ENCODE data around the gene BTBD19.
A peak's percentile ranks its signal among the peaks of the same experiment; 100 is the strongest.
"Not testable (repeated sequence)": the region's sequence is repeated elsewhere in the genome, so short reads cannot be mapped to it uniquely, and the experiment has no call there.

BTBD19 gene

GRCh38 chr1:44810101-44810761, 1.9 kb downstream of the BTBD19 start:
- DNase-seq, result no peak

DNA sequence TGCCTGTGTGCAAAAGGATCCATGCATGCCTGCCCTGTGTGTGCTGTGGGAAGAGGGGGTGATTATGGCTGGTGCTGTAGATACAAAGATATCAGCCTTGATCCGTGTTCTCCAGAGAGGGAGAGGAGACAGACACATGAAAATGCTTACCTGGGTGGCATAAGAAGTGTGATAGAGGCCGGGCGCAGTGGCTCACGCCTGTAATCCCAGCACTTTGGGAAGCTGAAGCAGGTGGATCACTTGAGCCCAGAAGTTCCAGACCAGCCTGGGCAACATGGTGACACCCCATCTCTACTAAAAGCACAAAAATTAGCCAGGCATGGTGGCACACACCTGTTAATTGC, 2.4 kb downstream of the BTBD19 start:
- not testable (repeated sequence) for DNase-seq

GRCh38 chr1:44811234-44811633, 2.9 kb downstream of the BTBD19 start:
- no peak for DNase-seq

GRCh38 chr1:44812822-44813543, 4.7 kb downstream of the BTBD19 start:
- no peak for DNase-seq

DNA sequence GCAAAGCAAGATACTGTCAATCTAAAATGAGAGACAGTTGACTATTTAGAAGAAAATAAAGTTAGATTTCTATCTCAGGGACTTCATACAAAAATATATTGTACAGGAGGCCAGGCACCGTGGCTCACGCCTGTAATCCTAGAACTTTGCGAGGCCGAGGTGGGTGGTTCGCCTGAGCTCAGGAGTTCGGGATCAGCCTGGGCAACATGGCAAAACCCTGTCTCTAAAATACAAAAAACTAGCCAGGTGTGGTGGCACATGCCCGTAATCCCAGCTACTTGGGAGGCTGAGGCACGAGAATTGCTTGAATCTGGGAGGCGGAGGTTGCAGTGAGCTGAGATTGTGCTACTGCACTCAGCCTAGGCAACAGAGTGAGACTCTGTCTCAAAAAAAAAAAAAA, 7.6 kb downstream of the BTBD19 start:
- DNase-seq, result not testable (repeated sequence)

DNA sequence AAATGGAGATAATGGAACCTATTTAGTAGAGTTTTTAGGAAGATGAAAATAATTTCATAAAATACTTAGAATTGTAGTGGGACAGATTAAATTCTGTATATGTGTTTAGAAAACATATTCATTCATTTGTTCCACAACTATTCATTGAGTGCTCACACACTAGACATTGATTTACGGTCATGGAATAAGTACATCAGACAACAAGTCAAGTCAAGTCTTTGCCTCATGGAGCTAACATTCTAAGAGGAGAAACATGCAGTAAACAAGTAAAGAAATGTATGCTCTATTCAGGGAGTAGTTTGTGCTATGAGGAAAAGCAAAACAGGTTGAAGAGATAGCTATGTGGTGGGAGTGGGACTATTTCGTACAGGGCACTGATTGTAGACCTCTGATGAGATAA, 9.0 kb downstream of the BTBD19 start:
- no peak for DNase-seq

DNA sequence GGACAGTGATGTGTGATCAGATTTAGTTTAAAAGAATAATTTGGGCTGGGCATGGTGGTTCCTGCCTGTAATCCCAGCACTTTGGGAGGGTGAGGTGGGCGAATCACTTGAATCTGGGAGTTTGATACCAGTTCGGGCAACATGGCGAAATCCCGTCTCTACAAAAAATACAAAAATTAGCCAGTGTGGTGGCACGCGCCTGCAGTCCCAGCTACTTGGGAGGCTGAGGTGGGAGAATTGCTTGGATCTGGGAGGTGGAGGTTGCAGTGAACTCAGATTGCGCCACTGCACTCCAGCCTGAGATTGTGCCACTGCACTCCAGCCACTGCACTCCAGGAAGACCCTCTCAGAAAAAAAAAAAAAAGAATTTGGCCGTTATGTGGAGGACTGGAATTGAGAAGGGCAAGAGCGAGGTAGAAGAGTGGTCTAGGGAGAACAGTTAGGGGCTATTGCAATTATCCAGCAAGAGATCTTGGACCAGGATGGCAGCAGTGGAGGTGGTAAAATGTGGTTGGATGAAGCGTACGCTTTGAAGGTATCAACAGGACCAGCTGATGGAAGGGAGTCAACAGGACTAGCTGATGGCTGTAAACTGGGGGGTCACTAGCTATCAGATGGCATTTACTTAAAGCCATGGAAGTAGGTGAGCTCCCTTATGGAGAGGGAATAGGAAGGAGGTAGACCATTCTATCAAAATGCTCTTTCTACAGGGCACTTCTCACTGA, 9.6 kb downstream of the BTBD19 start:
- no peak for DNase-seq

DNA sequence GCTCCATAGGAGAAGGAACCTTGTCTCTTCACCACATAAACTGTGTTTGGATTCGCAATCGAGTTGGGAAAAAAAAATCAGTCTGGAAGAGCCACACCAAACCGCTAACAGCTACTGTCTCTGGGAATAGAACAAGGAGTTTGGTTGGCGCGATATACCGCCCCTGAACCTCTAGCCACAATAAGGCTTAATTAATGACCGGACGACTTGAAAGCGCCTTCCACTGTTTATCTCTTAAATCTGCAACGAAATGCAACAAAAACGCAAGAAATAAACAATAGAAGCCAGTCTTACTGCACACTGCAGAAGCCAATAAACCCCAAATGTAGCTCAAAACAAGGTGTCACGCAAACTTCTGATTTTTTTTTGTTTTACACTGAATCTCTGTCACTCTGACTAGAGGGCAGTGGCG, 10.9 kb downstream of the BTBD19 start:
- no peak for DNase-seq

GRCh38 chr1:44819608-44820327, 11.4 kb downstream of the BTBD19 start:
- peak; percentile 98 for DNase-seq

GRCh38 chr1:44820328-44821239, 12.3 kb downstream of the BTBD19 start:
- no peak for DNase-seq

GRCh38 chr1:44821240-44821715, 13.0 kb downstream of the BTBD19 start:
- no peak for DNase-seq

DNA sequence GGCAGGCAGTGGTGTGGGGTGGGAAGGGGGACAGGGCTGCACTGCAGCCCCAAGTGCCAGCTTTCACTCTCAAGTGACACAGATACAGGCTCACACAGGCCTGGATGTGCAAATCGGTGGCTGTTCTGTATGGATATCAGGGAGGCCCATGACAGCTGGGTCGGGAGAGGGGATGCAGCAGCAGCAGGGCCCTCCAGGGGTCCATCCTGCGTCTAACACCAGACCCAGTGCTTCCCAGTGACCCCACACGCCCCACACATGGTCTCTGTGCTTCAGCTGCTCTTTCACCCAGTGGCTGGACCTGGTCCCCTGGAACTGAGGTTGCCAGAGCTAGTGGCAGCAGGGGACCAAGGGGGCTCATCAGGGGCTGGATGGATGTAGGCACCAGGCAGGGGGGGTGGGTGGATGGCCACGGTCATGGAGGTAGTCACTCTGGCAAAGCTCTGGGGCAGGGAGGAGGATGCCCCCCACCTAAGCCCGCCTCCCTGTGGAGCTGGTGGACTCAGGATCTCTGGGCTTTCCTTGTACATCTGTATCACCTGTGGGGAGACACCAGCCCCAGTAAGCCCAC, 13.9 kb downstream of the BTBD19 start:
- DNase-seq, result no peak

- no peak for DNase-seq
Measured at GRCh38 chr1:44822981-44823451, 14.7 kb downstream of the BTBD19 start.

DNA sequence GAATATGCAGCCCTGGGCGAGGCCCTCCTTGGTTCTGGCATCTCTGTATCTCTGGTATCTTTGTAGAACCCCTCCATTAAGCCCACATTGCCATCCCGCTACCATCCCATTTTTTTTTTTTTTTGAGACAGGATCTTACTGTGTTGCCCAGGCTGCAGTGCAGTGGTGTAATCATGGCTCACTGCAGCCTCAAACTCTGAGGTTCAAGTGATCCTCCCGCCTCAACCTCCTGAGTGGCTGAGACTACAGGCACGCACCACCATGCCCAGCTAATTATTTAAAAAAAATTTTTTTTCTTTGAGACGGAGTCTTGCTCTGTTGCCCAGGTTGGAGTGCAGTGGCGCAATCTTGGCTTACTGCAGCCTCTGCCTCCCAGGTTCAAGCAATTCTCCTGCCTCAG, 16.1 kb downstream of the BTBD19 start:
- not testable (repeated sequence) for DNase-seq

GRCh38 chr1:44826375-44827196, 18.3 kb downstream of the BTBD19 start:
- no peak for DNase-seq

GRCh38 chr1:44827197-44828002, 19.1 kb downstream of the BTBD19 start:
- DNase-seq, result no peak

GRCh38 chr1:44828003-44828651, 19.8 kb downstream of the BTBD19 start:
- DNase-seq, result no peak

DNA sequence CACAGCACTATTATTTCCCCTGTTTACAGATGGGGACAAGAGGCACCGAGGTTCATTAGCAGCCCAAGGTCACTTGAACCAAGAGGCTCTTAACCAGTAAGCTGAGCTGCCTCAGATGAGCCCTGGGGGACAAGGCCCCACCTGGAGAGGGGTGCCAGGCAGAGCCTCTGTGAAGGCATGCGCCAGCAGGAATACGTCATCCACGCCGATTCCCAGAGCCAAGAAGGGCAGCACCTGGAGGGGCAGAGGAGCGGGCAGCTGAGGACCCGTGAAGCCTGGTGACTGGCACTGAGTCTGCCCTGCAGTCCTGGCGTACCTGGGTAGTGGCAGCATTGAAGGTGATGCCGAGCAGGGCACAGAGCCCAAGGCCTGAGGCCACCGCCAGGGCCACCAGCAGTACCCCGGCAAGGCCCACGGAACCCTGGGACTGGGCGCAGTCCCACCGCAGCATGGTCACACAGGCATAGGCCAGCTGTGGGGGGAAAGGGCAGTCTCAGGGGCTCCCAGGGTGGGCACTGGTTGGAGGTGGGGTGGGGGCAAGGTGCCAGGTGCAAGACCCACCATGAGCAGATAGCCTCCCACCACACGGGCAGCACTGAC, 20.6 kb downstream of the BTBD19 start:
- DNase-seq, result no peak

All from fibroblast of upper back skin (primary cell).